Ureter (tissue), 1 donor: Measurements from ENCODE around the gene ARRDC2. TPM values are rescaled to one million over a fixed set of nuclear protein-coding genes. Genes with fewer than 3 reads are reported as not detected.
"Not testable (repeated sequence)": the region's sequence is repeated elsewhere in the genome, so short reads cannot be mapped to it uniquely, and the experiment has no call there.

Experiments
- DNase-seq: peaks from one replicate; pipeline ENCODE4 v3.0.0-alpha.2; 2020; ENCODE audit warnings: low spot score
- total RNA-seq: library from RNA; stranded (reverse); gene quantifications from one replicate; pipeline ENCODE4 v1.2.4, GENCODE V29; 2023
- donor health status: DM: yes; HTN: yes; CAD: no.

Gene ARRDC2
- total RNA-seq, 1 donor from 2014 or later = 32.9 TPM

- DNase-seq = no peak
Measured at GRCh38 chr19:17989425-17990094, 18.4 kb upstream of the ARRDC2 start.

DNA sequence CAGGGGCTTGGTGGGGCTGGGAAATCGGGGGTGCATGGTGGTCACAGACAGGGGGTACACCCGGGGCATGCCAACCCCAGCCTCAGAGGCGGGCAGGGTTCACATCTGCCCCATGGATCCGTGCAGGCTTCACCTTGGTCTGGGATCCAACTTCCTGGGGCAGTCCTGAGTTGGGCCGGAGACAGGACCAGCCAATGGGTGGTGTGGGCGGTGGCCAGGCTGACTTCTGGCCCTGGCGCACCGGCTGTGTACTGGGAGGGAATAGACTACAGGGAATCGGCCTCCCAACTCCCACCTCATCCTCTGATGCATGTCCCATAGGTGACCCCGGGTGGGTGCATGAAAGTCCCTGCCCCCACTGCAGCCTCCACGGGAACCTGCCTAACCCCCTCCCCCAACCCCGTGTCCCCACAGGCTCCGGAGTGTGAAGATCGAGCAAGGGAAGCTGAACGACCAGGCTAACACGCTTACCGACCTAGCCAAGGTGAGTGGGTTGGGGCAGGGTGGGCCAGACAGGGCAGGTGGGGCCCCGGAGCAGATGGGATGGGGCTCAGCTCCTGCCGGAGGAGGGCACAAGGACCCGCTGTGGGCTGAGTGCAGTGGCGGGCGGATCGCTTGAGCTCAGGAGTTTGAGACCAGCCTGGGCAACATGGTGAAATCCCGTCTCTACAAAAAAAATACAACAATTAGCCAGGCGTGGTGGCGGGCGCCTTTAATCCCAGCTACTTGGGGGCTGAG, 14.7 kb upstream of the ARRDC2 start:
- no peak for DNase-seq

DNA sequence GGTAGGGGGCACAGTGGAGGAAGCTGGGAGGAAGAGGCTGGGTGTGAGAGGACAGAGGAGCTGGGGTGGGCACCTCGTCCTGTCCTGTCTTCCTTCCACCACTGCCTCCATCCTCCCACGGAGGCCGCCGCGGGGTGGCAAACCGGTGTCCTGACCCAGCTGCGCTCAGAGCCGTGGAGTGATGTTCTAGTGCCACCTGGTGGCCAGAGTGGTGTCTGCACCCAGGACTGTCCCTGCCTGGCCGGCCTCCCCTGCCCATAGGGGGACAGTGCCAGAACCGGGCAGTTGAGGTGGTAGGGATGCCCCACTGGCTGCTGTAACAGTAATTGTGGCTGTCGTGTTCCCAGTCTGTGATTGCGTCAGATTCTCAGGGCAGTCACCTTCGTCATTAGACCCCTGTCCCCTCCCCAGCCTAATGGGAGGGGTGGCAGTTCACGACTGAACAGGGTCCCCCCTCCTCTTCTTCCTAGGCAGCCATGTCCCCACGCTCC, 11.1 kb upstream of the ARRDC2 start:
- DNase-seq = peak; percentile 90

DNA sequence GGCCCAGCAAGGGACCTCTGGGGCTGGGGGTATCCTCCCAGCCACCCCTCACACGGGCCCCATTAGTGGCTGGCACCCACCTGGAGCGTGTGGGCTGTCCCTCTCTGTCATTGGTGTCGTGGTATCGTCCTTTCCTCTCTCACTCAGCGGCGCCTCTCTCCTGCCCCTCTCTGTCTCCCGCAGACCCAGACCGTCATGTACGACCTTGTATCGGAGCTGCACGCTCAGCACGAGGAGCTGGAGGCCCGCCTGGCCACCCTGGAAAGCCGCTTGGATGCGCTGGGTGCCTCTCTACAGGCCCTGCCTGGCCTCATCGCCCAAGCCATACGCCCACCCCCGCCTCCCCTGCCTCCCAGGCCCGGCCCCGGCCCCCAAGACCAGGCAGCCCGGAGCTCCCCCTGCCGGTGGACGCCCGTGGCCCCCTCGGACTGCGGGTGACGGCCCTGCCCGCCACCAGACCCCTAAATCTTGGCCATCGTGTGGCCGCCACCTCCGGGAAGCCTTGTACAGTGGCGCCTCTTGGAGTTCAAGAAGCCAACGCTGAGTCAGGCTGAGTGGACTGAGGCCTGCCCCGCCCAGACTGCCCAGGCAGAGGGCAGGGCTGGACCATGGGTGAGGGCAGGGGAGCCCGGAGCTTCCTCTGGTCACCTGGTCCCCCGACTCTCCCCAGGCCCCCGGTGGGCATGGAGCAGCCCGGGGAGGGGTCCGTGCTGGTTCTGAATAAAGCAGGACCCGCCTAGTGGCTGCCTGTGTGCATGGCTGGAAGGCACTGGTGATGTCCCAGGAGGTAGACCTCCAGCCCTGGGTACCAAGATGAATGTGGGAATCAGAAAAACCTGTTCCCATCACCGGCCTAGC, 9.8 kb upstream of the ARRDC2 start:
- DNase-seq = no peak

DNA sequence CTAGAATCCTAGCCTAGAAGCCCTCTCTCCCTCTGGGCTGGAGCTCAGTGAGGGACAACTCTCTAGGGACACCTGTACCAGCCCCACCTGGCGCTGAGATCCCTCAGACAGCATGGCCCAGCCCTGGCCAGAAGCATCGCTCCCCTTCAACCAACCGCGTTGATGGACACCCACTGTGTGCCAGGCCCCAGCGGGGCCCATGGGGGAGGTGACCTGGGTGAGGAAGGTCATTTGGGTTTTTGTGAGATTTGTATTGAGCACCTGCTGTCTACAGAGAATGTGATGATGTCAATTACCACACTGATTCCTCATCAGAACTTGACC, 9.2 kb upstream of the ARRDC2 start:
- DNase-seq = no peak

GRCh38 chr19:17999684-18000479, 8.1 kb upstream of the ARRDC2 start:
- DNase-seq = no peak

DNA sequence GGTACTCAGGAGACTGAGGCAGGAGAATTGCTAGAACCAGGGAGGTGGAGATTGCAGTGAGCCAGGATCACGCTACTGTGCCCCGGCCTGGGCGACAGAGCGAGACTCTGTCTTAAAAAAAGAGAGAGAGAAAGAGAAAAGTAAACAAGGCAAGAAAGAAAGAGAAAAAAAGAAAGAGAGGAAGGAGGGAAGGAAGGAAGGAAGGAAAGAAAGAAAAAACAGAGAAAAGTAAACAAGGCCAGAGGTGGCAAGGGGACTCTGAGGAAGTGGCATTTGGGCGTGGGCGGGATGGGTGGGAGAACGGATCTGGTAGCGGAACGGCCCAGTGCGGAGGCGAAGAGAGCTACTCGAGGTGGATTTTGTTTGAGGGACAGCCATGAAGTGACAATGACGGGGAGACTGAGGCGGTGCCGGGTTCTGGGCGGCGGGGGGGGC, 7.5 kb upstream of the ARRDC2 start:
- no peak for DNase-seq

DNA sequence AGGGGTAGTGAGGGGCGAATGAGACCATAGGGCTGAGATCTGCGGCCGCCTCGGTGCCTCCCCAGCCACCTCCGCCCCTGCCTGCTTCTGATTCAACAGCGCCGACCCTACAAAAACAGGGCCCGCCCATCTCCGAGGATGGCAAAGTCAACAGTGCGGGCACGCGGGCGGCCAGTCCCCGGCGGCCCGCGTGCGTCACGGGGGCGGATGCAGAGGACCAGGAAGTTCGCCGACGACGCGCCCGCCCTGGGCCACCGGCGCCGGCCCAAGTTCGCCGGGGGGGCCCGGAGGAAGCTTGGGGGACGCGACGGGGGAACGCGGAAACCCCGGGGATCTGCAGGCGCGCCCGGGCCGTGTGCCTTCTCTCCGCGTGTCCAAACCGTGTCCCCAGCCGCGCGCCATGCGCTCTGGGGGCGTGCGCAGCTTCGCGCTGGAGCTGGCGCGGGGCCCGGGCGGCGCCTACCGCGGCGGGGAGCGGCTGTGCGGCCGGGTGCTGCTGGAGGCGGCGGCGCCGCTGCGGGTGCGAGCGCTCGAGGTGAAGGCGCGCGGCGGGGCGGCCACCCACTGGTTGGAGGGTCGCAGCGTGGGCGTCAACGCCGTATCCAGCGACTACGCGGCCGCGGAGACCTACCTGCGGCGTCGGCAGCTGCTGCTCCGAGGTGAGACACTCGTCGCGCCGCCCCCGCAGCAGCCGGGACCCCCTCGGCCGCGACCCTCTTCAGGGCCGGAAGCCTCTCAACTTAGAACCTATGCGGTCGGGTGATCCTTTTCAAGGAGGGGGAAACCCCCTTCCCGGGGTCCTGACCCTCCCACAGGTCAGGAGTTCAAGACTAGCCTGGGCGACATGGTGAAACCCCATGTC, 6.8 kb upstream of the ARRDC2 start:
- DNase-seq = peak; percentile 92

DNA sequence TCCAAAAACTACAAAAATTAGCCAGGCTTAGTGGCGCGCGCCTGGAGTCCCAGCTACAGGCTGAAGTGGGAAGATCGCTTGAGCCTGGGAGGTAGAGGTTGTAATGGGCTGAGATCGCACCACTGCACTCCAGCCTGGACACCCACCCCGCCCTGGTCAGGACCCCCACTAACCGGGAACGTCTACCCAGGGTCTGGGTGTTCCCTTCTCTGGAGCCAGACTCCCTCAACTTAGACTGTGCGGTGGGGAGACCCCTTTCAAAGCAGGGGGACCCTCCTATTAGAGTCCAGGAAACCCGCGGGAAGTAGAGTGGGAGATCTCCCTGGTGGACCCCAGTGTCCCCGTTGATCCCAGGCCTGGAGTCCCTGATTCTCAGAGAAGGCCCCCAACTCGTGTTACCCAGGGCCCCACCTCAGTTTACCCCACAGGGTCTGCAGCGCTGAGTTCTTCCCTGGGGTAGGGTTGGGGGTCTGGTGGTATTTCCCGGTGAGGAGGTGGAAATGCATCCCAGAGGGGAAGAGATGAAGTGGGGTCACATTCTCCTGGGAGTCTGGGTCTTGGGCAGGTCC, 6.1 kb upstream of the ARRDC2 start:
- DNase-seq = no peak

GRCh38 chr19:18002347-18002850, 5.6 kb upstream of the ARRDC2 start:
- no peak for DNase-seq

DNA sequence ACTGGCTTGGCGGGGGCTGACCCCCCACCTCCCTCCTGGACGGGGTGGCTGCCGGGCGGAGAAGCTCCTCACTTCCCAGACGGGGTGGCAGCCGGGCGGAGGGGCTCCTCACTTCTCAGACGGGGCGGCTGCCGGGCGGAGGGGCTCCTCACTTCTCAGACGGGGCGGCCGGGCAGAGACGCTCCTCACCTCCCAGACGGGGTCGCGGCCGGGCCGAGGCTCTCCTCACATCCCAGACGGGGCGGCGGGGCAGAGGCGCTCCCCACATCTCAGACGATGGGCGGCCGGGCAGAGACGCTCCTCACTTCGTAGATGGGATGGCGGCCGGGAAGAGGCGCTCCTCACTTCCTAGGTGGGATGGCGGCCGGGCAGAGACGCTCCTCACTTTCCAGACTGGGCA, 2.2 kb upstream of the ARRDC2 start:
- not testable (repeated sequence) for DNase-seq

GRCh38 chr19:18007044-18007916, 690 bp upstream of the ARRDC2 start:
- DNase-seq = peak; percentile 87

GRCh38 chr19:18008814-18009213, 844 bp downstream of the ARRDC2 start:
- DNase-seq = no peak

DNA sequence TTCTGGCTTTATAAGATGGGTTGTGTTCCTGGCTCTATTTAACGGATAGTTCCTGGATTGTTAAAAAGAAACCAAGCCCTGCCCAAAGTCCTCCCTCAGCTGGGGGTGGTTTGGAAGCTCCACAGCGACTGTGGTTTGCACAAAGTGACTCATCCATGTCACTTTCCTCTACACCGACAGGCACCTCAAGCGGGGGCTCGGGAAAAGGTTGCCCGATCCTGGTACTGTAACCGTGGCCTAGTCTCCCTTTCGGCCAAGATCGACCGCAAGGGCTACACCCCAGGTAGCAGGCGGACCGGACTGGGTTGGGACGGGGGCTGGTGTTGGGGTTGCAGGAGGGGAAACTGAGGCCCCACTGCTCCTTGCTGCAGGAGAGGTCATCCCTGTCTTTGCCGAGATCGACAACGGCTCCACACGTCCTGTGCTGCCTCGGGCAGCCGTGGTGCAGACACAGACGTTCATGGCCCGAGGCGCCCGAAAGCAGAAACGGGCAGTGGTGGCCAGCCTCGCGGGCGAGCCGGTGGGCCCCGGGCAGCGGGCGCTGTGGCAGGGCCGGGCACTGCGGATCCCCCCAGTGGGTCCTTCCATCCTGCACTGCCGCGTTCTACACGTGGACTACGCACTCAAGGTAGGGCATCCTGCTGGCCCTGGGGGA, 1.6 kb downstream of the ARRDC2 start:
- DNase-seq = no peak

GRCh38 chr19:18010149-18010548, 2.2 kb downstream of the ARRDC2 start:
- no peak for DNase-seq

DNA sequence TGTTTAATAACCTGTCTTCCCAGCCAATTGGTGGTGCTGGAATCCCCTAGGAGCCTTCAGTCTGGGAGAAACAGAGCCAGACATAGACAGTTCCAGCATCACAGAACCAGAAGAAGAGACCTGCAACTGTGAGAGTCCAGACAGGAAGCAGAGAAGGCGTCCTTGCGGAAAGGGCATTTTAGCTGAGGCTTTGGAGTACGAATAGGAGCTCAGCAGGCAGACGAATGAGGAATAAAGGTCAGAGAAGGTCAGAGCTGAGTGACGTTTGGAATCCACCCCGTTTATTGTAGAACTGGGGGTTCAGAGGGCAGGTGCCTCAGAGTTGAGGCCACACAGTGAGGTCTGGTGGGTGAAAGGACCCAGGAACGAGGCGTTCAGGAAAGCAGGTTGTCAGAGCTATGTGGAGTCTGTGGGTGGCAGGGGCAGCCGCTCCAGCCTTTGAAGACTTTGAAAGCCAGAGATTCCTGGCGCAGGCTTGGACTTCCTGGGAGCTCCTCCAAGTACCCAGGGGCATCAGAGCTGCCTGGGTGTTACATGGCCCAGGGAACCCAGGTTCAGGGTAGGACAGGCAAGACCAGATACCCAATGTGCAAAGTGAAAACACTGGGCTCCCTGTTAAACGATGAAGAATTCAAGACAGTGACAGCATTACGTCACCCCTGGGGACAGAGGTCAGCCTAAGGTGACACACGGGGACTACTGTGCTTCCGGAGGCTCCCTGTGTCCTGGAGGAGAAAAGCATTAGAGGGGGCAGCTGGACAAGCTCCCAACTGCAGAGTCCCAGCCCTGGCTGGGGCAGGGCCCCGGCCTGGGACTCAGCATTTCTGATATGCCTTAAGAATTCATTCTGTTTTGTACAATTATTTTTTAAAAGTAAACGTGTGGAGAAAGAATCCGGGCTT, 5.5 kb downstream of the ARRDC2 start:
- DNase-seq = no peak

GRCh38 chr19:18014197-18014596, 6.2 kb downstream of the ARRDC2 start:
- no peak for DNase-seq
